HUES64 (cell line): Measurements from ENCODE around the gene QSOX2.

Experiments used
- H3K27ac ChIP-seq: 2 replicates; pipeline ENCODE4 v1.7.0; 2013; ENCODE audit warnings: low read depth, low read length, inconsistent platforms
- H3K27me3 ChIP-seq: 2 replicates; pipeline ENCODE4 v1.6.1; 2013; ENCODE audit warnings: mild to moderate bottlenecking, low read length; ENCODE audit not compliant: insufficient read depth
- H3K36me3 ChIP-seq: 2 replicates; pipeline ENCODE4 v1.6.1; 2013; ENCODE audit warnings: mild to moderate bottlenecking, low read length; ENCODE audit not compliant: insufficient read depth
- H3K4me1 ChIP-seq: 2 replicates; pipeline ENCODE4 v1.6.1; 2013; ENCODE audit warnings: mild to moderate bottlenecking, low read length, moderate library complexity; ENCODE audit not compliant: insufficient read depth
- H3K4me3 ChIP-seq: 2 replicates; pipeline ENCODE4 v1.5.1; 2013; ENCODE audit warnings: mild to moderate bottlenecking, low read length, moderate library complexity
- H3K9ac ChIP-seq: 2 replicates; pipeline ENCODE4 v1.6.1; 2013; ENCODE audit warnings: mild to moderate bottlenecking, low read depth, low read length
- H3K9me3 ChIP-seq: 2 replicates; pipeline ENCODE4 v1.6.1; 2013; ENCODE audit warnings: low read depth, low read length; ENCODE audit not compliant: insufficient read depth
- WGBS: fragments of 150-250, 120-280 bp; methylation state at CpG from one replicate; pipeline ENCODE4 v1.1.7; 2013; ENCODE audit warnings: missing lambda C conversion rate; 5-methylcytosine and 5-hydroxymethylcytosine counted together

The QSOX2 gene

DNA sequence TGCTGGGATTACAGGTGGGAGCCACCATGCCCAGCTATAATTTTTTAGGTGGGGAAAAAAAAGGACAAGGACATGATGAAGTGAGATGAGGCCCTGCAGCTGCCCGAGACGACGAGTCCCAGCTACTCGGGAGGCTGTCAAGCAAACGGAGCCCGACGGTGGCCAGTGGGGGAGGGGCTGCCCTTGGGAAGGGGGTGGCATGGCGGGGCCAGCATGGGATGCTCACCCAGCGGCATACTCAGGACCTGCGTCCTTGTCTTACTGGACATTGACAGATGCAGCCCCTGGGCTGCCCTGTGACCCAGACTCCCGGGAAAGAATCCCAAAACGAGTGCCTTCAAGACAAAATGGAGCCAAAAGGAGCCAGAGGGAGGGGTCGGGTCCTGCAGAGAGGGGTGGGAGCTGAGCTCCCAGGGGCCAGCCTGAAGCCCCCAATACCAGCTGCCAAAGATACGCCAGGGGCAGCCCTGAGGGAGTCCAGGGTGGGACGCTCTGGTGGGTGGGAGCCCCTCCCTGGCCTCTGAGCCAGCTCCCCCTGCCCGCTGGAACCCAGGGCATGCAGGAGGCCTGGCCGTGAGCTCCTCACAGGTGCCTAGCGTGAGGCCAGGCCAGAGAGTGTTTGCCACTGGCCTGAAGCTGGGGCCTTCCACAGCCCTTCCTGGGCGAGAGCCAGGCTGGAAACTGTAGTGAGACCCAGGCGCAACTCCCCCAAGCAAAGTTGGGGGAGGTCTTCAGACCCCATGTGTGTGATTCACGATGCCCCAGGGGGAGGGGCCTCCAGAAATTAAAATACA, 42.5 kb upstream of the QSOX2 start:
- H3K9ac ChIP-seq: no peak overlapping the region
- WGBS: 85% methylated on average over 21 of the region's 21 CpGs
- H3K36me3 ChIP-seq: no peaks in the 10 kb centered on the region

DNA sequence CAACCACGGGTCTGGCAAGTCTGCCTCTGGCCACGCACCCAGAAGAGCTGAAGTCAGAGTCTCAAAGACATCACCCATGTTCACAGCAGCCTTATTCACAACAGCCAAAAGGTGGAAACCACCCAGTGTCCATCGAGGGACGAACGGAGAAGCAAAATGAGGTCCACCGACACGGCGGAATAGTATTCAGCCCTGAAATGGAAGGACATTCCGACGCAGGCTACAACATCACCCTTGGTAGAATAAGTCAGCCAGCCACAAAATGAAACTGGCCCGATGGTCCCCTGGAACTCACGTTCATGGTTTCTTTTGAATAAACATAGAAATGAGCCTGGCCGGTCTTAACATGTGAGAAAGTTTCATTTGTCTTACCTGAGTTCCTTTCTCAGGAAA, 41.4 kb upstream of the QSOX2 start:
- Histone ChIP-seq H3K27ac (no peak overlapping the region), H3K27me3 (no peaks in the 10 kb centered on the region), H3K36me3 (no peaks in the 10 kb centered on the region), H3K4me3 (no peak overlapping the region), H3K9me3 (no peaks in the 10 kb centered on the region), H3K9ac (no peak overlapping the region), H3K4me1 (no peaks in the 10 kb centered on the region)
- WGBS: 96% methylated on average over 13 of the region's 13 CpGs

More for the DNA sequence above, 42.5 kb upstream of the QSOX2 start:
- no peak overlapping the region for H3K4me3 ChIP-seq
- H3K27ac ChIP-seq: no peak overlapping the region
- no peaks in the 10 kb centered on the region for H3K4me1 ChIP-seq
- no peaks in the 10 kb centered on the region for H3K27me3 ChIP-seq
- no peaks in the 10 kb centered on the region for H3K9me3 ChIP-seq

DNA sequence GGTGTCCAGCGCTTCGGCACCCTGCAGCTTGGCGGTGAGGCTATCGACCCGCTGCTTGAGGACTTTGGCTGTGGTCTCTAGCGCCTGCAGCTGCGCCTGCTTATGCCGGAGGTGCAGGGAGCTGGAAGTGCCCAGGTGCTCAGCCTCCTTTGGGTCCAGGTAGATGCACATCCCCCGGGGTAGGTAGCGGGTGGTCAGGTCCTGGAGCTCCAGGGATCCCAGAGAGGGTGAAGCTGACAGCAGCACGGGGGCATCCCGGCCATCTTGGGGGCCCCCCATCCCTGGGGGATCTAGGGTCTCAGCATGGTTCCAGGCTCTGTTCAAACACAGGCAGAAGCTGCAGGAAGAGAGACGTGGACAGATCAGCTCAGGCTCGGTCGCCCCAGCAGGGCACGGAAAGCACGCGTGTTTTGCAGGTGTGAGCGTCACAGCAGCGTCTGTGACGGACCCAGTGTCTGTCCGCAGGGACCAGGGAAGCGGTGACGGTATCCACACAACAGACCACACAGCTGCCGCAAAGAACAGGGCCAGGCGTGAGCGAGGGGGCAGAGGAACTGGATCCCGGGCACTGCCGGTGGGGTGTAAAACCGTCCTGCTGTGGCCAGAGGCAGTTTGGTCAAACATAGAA, 40.9 kb upstream of the QSOX2 start:
- Histone ChIP-seq H3K27ac (no peak overlapping the region), H3K9me3 (no peaks in the 10 kb centered on the region), H3K9ac (no peak overlapping the region), H3K4me3 (no peak overlapping the region), H3K36me3 (no peaks in the 10 kb centered on the region), H3K27me3 (no peaks in the 10 kb centered on the region), H3K4me1 (no peaks in the 10 kb centered on the region)
- 90% methylated on average over 30 of the region's 30 CpGs for WGBS

DNA sequence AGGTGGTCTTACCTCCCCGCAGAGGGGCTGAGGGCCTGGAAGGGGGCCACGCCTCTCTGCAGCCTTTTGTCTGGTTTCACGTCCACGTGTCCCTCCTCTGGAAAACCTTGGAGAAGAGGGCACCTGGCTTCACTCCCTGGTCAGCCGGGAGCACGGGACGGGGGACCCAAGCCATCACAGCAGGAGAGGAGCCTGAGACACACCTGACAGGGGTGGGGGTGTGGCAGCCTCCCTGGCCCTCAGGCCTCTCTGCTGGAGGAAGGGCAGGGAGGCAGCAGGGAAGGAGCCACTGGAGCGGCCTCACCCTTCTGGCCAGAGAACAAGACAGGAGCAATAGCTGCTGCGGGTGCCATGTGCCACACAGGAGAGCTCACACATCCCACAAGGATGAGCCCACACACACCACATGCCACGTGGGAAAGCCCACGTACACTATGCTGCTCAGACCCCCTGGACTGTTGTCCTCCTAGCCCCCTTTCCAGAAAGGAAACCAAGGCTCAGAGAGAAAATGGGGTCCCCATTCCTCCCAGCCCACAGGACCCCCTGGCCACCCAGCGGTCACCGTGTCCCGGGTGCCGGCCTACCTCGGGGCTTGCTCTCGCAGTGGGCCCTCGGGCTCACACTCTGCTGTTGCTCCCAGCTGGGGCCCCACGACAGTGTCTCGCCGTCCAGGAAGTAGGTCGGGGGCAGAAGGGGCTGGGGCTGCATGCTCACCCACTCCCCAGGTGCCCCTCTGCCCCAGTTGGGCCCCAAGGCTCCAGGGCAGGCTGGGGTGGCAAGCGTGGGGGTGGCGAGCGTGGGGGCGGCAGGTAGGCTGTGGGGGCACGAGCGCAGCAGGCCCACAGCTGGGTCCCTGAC, 40.1 kb upstream of the QSOX2 start:
- Histone ChIP-seq H3K4me3 (no peak overlapping the region), H3K9ac (no peak overlapping the region), H3K9me3 (no peaks in the 10 kb centered on the region), H3K36me3 (no peaks in the 10 kb centered on the region), H3K4me1 (no peaks in the 10 kb centered on the region), H3K27me3 (no peaks in the 10 kb centered on the region), H3K27ac (no peak overlapping the region)
- WGBS: 91% methylated on average over 28 of the region's 28 CpGs

DNA sequence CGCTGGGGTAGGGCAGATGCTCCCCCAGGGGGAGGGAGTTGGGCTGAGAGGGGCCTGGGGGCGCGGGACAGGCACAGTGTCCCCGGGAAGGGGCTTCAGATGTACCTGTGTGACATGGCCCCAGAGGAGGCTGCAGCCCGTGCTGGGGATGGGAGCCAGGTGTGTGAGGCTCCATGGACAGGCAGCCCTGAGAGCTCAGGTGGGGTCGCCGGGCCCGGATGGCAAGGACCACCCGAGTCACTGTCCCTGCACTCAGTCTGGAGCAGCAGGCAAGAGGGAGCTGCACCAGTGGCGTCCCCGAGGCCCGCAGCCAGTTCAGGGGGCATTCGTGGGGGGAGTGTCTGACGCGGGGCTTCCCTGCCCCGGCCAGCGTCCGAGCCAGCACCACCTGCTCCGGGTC, 39.3 kb upstream of the QSOX2 start:
- H3K36me3 ChIP-seq: no peaks in the 10 kb centered on the region
- H3K9ac ChIP-seq: no peak overlapping the region
- 94% methylated on average over 19 of the region's 19 CpGs for WGBS
- no peak overlapping the region for H3K4me3 ChIP-seq
- H3K27me3 ChIP-seq: no peaks in the 10 kb centered on the region
- no peaks in the 10 kb centered on the region for H3K4me1 ChIP-seq
- no peaks in the 10 kb centered on the region for H3K9me3 ChIP-seq
- no peak overlapping the region for H3K27ac ChIP-seq

DNA sequence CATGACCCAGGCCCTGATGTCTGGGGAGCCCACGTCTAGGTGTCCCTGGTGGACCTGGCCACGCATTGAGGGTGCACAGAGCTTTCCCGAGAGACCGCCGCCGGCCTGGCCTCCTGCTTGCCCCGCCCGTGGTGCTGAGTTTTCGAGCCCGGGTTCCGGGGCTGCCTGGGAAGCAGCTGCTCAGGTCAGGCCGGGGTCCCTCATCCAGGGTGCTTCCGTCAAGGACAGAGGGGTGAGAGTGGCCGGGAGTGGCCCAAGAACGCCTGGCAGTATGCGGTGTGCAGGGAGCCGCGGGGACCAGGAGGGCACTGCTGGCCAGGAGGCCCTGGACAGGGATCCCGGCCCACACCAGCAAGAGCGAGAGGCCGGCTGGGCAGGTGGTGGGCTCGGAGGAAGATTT, 38.7 kb upstream of the QSOX2 start:
- Histone ChIP-seq H3K36me3 (no peaks in the 10 kb centered on the region), H3K9ac (no peak overlapping the region), H3K9me3 (no peaks in the 10 kb centered on the region), H3K27ac (no peak overlapping the region), H3K4me1 (no peaks in the 10 kb centered on the region), H3K4me3 (no peak overlapping the region), H3K27me3 (no peaks in the 10 kb centered on the region)
- 86% methylated on average over 22 of the region's 22 CpGs for WGBS

DNA sequence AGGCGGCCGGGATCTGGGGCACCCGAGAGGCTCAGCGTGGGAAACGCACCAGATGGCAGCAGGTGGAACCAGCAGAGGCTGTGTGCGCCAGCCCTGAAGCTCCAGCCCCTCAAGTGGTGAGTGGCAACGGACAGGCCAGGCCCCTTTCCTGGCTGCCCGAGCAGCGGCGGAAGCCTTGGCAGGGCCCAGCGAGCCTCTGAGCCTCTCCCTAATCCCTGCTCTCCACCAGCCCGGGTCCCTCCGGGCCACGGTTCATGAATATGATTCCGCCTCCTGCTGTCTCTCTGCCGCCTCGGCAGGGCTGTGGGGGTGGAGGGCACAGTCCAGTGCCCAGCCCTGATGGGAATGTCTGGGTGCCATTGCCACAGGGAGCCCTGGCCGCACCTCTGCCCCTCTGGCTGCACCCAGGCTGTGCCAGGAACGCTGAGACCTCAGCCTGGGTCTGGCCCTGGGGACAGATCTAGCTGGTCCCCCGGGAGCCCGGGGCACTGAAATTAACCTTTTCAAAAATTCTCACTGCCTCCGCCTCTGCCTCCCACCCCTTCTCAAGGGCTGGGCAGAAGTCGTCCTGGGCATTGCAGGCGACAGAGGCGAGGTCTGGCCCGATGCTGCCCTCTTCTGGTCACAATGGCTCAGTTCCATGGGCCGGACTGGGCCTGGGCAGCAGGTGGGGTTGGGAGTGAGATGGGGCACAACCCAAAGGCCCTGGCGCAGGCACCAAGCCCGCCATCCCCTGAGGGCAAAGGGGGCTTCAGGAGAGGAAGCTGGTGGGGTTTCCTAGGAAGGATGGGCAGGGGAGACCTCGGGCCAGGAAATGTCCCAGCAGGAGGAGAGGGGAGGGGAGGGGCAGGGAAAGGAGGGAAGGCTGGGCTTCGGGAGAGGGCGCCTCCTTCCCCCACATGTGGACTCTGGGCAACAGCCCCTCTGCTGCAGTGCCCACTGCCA, 38.0 kb upstream of the QSOX2 start:
- Histone ChIP-seq H3K27me3 (no peaks in the 10 kb centered on the region), H3K9me3 (no peaks in the 10 kb centered on the region), H3K27ac (no peak overlapping the region), H3K4me1 (no peaks in the 10 kb centered on the region), H3K9ac (no peak overlapping the region), H3K4me3 (no peak overlapping the region), H3K36me3 (no peaks in the 10 kb centered on the region)
- WGBS: 49% methylated on average over 31 of the region's 32 CpGs

DNA sequence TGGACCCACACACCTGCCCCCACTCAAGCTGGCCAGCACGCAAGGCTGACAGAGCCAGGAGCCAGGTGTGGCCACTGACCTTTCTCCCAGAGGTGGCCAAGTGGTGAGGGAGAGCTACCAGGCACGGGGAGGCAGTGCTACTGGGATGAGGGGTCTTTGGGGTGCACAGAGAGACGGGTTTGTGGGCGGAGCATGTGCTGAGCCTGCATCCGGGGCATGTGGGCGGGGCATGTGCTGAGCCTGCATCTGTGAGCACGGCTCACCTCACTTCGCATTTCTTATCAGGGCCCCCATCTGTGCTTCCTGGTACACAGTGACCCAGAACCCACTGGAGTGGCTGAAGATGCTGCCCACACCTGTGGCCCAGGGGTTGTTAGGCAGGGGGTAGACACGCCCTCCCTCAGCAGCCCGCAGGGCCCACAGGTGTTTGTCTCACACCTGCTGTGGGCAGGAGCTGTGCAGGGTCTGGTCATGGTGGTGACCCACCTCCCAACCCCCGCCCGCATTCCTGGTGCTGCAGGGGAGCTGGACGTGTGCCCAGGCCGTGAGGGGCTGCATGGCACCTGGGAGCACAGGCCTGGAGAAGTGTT, 36.8 kb upstream of the QSOX2 start:
- H3K27me3 ChIP-seq: no peaks in the 10 kb centered on the region
- H3K4me1 ChIP-seq: no peaks in the 10 kb centered on the region
- no peak overlapping the region for H3K27ac ChIP-seq
- H3K36me3 ChIP-seq: no peaks in the 10 kb centered on the region
- no peak overlapping the region for H3K4me3 ChIP-seq
- H3K9me3 ChIP-seq: no peaks in the 10 kb centered on the region
- H3K9ac ChIP-seq: no peak overlapping the region
- 90% methylated on average over 14 of the region's 14 CpGs for WGBS

DNA sequence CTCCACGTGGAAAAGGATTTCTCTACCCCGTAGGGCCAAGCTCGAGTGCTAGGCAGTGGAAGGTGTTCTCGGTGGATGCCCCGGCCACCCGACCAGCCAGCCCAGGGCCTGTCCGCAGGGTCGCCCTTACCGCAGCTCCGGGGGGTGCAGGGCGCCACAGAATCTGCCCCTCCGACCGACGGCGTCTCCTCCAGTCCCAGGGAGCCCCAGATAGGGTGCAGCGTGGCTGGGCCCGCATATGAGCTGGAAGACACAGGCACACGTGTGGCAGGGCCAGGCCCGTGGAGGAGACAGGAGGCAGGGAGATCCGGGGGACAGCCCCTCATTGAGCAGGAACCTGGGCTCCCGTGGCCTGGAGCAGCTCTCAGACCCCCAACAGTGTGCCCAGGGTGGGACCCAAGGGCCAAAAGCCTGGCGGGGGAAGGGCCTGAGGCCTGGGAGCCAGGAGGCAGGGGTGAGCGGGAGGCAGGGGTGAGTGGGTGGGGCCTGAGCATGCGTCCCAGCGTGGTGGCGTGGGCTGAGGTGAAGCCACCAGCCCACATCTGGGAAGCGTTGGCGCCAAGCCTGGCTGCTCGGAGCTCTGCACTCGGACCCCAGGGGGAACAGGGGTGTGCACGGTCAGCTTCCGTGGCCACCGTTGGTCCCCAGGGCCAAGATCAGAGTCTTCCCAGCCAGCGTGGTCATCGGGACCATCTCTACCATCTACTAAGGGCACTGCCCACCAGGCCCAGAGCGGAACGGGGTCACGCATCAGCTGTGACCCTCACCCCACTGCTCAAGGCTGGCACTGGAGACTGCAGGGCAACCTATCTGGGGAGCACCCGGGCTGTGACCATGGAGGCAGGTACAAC, 36.0 kb upstream of the QSOX2 start:
- no peaks in the 10 kb centered on the region for H3K36me3 ChIP-seq
- no peaks in the 10 kb centered on the region for H3K9me3 ChIP-seq
- H3K27ac ChIP-seq: no peak overlapping the region
- no peak overlapping the region for H3K9ac ChIP-seq
- no peaks in the 10 kb centered on the region for H3K4me1 ChIP-seq
- no peaks in the 10 kb centered on the region for H3K27me3 ChIP-seq
- WGBS: 91% methylated on average over 39 of the region's 39 CpGs
- H3K4me3 ChIP-seq: no peak overlapping the region
